Keratinocyte (primary cell): ENCODE data around the gene ADAMTS13. TPM values are rescaled to one million over a fixed set of nuclear protein-coding genes. Genes with fewer than 3 reads are reported as not detected.

Source experiments
- DNase-seq: peaks from one replicate; pipeline ENCODE4 v3.0.0-alpha.2; 2011; ENCODE audit warnings: low read depth, missing footprints, low spot score
- FAIRE-seq: peaks from 2 replicates; lab custom pipeline; 2011; peaks lifted over from hg19 to GRCh38; lab: Jason Lieb, UNC
- H2AFZ ChIP-seq: 2 replicates; pipeline ENCODE4 v1.6.0; 2012; ENCODE audit warnings: low read length, control low read depth, inconsistent platforms; ENCODE audit not compliant: control insufficient read depth
- H3K27ac ChIP-seq: 2 replicates; pipeline ENCODE4 v1.5.1; 2011; ENCODE audit warnings: low read length; ENCODE audit not compliant: control insufficient read depth, insufficient read depth
- H3K27me3 ChIP-seq: 3 replicates; pipeline ENCODE4 v1.6.0; 2011; ENCODE audit warnings: low read length; ENCODE audit not compliant: control insufficient read depth, insufficient read depth; ENCODE audit errors: extremely low read depth
- H3K36me3 ChIP-seq, 2 experiments: 2 replicates in 1 of 2; 3 replicates in 1 of 2; pipeline ENCODE4 v1.5.1; 2011; ENCODE audit warnings: low read length in 2 of 2, mild to moderate bottlenecking in 1 of 2; ENCODE audit not compliant: control insufficient read depth in 2 of 2, insufficient read depth in 2 of 2; ENCODE audit errors: extremely low read depth in 1 of 2
- H3K4me1 ChIP-seq: 3 replicates; pipeline ENCODE4 v1.5.1; 2011; ENCODE audit warnings: low read length; ENCODE audit not compliant: control insufficient read depth, insufficient read depth; ENCODE audit errors: extremely low read depth
- H3K4me2 ChIP-seq: 3 replicates; pipeline ENCODE4 v1.6.0; 2011; ENCODE audit warnings: low read depth, low read length; ENCODE audit not compliant: control insufficient read depth, insufficient read depth; ENCODE audit errors: extremely low read depth
- H3K4me3 ChIP-seq, 3 experiments: fragments of 200-600 bp in 1 of 3; sonication (generic) in 1 of 3; 2 replicates in 2 of 3; 3 replicates in 1 of 3; pipeline ENCODE4 v1.5.1; 2011 to 2016; ENCODE audit warnings: low read length in 3 of 3, mild to moderate bottlenecking in 3 of 3, control low read depth in 2 of 3, inconsistent platforms in 1 of 3, low read depth in 1 of 3, mixed read lengths in 1 of 3, mixed run types in 1 of 3, moderate library complexity in 1 of 3; ENCODE audit not compliant: control insufficient read depth in 2 of 3, insufficient read depth in 2 of 3; ENCODE audit errors: extremely low read depth in 1 of 3
- H3K79me2 ChIP-seq: 2 replicates; pipeline ENCODE4 v1.6.0; 2012; ENCODE audit warnings: low read length; ENCODE audit not compliant: control insufficient read depth, insufficient read depth
- H3K9ac ChIP-seq: 3 replicates; pipeline ENCODE4 v1.6.0; 2011; ENCODE audit warnings: low read length; ENCODE audit not compliant: control insufficient read depth, insufficient read depth; ENCODE audit errors: extremely low read depth
- H3K9me1 ChIP-seq: 3 replicates; pipeline ENCODE4 v1.6.0; 2011; ENCODE audit warnings: low read length; ENCODE audit not compliant: control insufficient read depth, insufficient read depth; ENCODE audit errors: extremely low read depth
- H3K9me3 ChIP-seq: 2 replicates; pipeline ENCODE4 v1.5.1; 2012; ENCODE audit warnings: low read depth, low read length; ENCODE audit not compliant: control insufficient read depth
- H4K20me1 ChIP-seq: 3 replicates; pipeline ENCODE4 v1.6.0; 2011; ENCODE audit warnings: low read length; ENCODE audit not compliant: control insufficient read depth, insufficient read depth; ENCODE audit errors: extremely low read depth
- EZH2 ChIP-seq: IDR thresholded peaks from one replicate; pipeline ENCODE4 v1.6.1; 2012; ENCODE audit warnings: inconsistent platforms, mild to moderate bottlenecking, low read length, moderate library complexity
- dilution Hi-C: fragments of 300-500 bp; cut with MboI; formaldehyde crosslinking; loops from one replicate; pipeline ENCODE4 v1.7.0; 2020; ENCODE audit warnings: low sequenced_read_pairs; ENCODE audit not compliant: extremely low pct_ligation_motif_present
- polyA plus RNA-seq, 5 experiments: library from polyadenylated mRNA; depleted of rRNA in 3 of 5; stranded (reverse) in 3 of 5; stranded (forward) in 1 of 5; unstranded in 1 of 5; fragments of >200 nt; gene quantifications; 1 replicate in 1 of 5; 2 replicates in 3 of 5; 3 replicates in 1 of 5; pipeline versions ENCODE4 v1.2.1 to v1.2.3, GENCODE V29; 2011 to 2012; ENCODE audit warnings: missing spikeins in 2 of 5, low read depth in 1 of 5, low replicate concordance in 1 of 5
- TF ChIP-seq, protein P1 (sequence below), 3 experiments: IDR thresholded peaks in 1 of 3; conservative IDR thresholded peaks in 1 of 3; optimal IDR thresholded peaks in 1 of 3; 2 replicates in 2 of 3; 3 replicates in 1 of 3; pipeline versions ENCODE3 to v1.5.1; 2011; ENCODE audit warnings: low read length in 3 of 3, mild to moderate bottlenecking in 3 of 3, moderate library complexity in 2 of 3, control low read depth in 1 of 3, inconsistent platforms in 1 of 3; ENCODE audit not compliant: insufficient read depth in 2 of 3; ENCODE audit errors: extremely low read depth in 1 of 3

Gene ADAMTS13
- polyA plus RNA-seq, 1 donor (not counting 4 experiments of a cell fraction or from before 2014, with no cell fraction given) = 1.1 TPM

GRCh38 chr9:133465984-133466383 lies 43.8 kb downstream of the ADAMTS13 start:
- Histone ChIP-seq H3K9me3 (no peaks in the 10 kb centered on the region), H3K27me3 (no peaks in the 10 kb centered on the region), H3K9me1 (peaks cover under 1% of the 10 kb centered on the region), H3K79me2 (no peaks in the 10 kb centered on the region), H3K4me3 (no peak overlapping the region), H3K4me2 (no peak overlapping the region), H3K27ac (no peak overlapping the region), H3K4me1 (no peaks in the 10 kb centered on the region), H4K20me1 (no peaks in the 10 kb centered on the region), H3K36me3 (peaks cover 0 to 3% of the 10 kb centered on the region in 2 experiments), H3K9ac (no peak overlapping the region), H2AFZ (no peak overlapping the region)
- dilution Hi-C loops = no loop called here
- TF ChIP-seq, protein P1, sequence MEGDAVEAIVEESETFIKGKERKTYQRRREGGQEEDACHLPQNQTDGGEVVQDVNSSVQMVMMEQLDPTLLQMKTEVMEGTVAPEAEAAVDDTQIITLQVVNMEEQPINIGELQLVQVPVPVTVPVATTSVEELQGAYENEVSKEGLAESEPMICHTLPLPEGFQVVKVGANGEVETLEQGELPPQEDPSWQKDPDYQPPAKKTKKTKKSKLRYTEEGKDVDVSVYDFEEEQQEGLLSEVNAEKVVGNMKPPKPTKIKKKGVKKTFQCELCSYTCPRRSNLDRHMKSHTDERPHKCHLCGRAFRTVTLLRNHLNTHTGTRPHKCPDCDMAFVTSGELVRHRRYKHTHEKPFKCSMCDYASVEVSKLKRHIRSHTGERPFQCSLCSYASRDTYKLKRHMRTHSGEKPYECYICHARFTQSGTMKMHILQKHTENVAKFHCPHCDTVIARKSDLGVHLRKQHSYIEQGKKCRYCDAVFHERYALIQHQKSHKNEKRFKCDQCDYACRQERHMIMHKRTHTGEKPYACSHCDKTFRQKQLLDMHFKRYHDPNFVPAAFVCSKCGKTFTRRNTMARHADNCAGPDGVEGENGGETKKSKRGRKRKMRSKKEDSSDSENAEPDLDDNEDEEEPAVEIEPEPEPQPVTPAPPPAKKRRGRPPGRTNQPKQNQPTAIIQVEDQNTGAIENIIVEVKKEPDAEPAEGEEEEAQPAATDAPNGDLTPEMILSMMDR (optimal IDR thresholded peaks at IDR 0.05 in 1 of 3, IDR thresholded peaks at IDR 0.05 in 1 of 3, conservative IDR thresholded peaks at IDR 0.05 in 1 of 3; ENCODE audit: extremely low read depth in 1 of 3, insufficient read depth in 2 of 3, low read length in 3 of 3) = no peak
- TF ChIP-seq EZH2 = no peak
- DNase-seq = no peak
- FAIRE-seq = no peak

GRCh38 chr9:133467101-133467500 lies 44.9 kb downstream of the ADAMTS13 start:
- Histone ChIP-seq H3K4me2 (no peak overlapping the region), H3K9me3 (no peaks in the 10 kb centered on the region), H3K9me1 (no peaks in the 10 kb centered on the region), H4K20me1 (no peaks in the 10 kb centered on the region), H2AFZ (no peak overlapping the region), H3K79me2 (no peaks in the 10 kb centered on the region), H3K27ac (no peak overlapping the region), H3K27me3 (no peaks in the 10 kb centered on the region), H3K36me3 (peaks cover 0 to 9% of the 10 kb centered on the region in 2 experiments), H3K4me1 (no peaks in the 10 kb centered on the region), H3K4me3 (no peak overlapping the region), H3K9ac (no peak overlapping the region)
- no peak for TF ChIP-seq EZH2
- TF ChIP-seq, protein P1 (optimal IDR thresholded peaks at IDR 0.05 in 1 of 3, IDR thresholded peaks at IDR 0.05 in 1 of 3, conservative IDR thresholded peaks at IDR 0.05 in 1 of 3; ENCODE audit: extremely low read depth in 1 of 3, insufficient read depth in 2 of 3, low read length in 3 of 3) = no peak
- DNase-seq = no peak
- no peak for FAIRE-seq
- dilution Hi-C loops = no loop called here
